Astrocyte of the spinal cord (primary cell): ENCODE results near the gene TOLLIP.

Experiments used
- DNase-seq: peaks from one replicate; pipeline ENCODE4 v3.0.0; 2011; ENCODE audit warnings: low read depth, low spot score
- H3K4me3 ChIP-seq: 2 replicates; pipeline ENCODE4 v1.5.1; 2011; ENCODE audit warnings: low read depth, mild to moderate bottlenecking, low read length, moderate library complexity
- in situ Hi-C: cut with HindIII; loops from 2 replicates; pipeline ENCODE4 v1.10.0; 2017; ENCODE audit warnings: low sequenced_read_pairs
- TF ChIP-seq, protein P1 (sequence below): IDR thresholded peaks from 2 replicates; pipeline ENCODE4 v1.5.1; 2012; ENCODE audit warnings: low read depth, mild to moderate bottlenecking, low read length, inconsistent platforms

The TOLLIP gene

DNA sequence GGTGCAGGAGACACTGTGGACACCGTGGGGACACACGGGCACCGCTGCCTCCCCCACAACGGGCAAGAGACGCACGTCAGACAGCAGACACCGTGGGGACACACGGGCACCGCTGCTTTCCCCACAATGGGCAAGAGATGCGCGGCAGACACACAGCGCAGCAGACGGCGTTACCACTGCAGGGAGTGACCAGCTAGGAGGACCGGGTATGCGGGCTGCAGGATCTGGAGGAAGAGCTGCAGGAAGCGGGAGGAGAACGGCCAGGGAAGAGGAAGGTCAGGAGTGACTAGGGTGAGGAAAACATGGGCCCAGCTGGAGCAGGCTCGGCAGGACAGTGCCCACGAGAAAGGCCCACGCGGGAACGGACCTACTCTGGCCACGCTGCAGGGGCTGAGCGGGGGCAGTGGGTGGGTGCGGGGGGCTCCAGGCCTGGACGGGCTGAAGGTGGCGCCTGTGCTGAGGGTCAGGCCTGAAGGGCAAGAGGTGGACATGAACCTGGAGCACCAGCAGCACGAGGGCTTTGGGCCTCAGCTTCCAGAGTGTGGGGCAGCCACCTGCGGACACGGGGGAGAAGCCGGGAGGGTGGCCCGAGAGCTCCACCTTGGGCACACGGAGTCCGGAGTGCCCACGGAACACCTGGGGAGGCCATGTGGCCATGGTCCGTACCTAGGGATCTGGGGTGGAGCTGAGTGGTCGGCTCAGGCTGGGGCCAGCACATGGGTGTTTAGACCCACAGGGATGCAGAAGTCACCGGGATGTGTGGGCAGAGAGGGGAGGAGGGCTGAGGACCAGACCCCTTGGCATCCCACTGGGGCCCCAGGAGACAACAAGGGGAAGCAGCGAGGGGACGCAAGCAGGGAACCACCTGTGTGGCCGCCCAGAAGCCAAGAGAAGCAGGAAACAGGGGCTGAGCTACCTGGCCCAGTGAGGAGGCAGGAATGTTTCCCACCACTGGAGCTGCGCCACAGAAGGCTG, 16.5 kb downstream of the TOLLIP start:
- in situ Hi-C loops = no loop called here
- TF ChIP-seq, protein P1, sequence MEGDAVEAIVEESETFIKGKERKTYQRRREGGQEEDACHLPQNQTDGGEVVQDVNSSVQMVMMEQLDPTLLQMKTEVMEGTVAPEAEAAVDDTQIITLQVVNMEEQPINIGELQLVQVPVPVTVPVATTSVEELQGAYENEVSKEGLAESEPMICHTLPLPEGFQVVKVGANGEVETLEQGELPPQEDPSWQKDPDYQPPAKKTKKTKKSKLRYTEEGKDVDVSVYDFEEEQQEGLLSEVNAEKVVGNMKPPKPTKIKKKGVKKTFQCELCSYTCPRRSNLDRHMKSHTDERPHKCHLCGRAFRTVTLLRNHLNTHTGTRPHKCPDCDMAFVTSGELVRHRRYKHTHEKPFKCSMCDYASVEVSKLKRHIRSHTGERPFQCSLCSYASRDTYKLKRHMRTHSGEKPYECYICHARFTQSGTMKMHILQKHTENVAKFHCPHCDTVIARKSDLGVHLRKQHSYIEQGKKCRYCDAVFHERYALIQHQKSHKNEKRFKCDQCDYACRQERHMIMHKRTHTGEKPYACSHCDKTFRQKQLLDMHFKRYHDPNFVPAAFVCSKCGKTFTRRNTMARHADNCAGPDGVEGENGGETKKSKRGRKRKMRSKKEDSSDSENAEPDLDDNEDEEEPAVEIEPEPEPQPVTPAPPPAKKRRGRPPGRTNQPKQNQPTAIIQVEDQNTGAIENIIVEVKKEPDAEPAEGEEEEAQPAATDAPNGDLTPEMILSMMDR = no peak
- H3K4me3 ChIP-seq = no peak overlapping the region
- no peak for DNase-seq

DNA sequence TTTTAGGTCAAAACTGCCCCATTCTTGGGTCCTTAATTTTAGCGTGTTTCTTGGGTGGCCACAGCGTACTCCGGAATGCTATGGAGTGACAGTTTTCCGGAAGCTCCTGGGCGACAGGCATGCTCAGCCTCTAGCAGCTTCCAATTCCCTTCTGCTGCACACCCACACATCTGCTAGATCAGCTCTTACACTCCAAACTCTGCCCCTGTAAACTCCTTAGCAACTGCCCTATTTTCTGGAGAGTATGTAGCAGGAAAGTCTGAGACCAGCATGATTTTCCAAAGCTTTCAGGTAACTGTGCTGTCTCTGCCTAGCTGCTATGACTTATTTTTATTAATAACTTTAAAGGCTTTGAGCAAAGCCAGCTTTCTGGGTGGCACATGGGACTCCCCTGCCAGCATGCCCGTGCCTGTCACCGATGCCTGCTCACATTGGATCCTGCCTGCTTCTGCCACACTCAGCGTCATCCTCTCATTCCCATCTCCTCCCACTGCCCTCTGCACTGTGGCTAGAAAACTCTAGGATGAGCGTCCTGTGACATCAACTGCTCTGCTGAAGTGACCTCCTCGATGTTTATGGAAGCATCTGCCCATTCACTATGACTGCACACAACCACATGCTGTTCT, 17.3 kb downstream of the TOLLIP start:
- H3K4me3 ChIP-seq = no peak overlapping the region
- TF ChIP-seq, protein P1 = no peak
- in situ Hi-C loops = no loop called here
- no peak for DNase-seq

GRCh38 chr11:1291295-1292017, 18.0 kb downstream of the TOLLIP start:
- DNase-seq = no peak
- H3K4me3 ChIP-seq = no peak overlapping the region
- in situ Hi-C loops = no loop called here
- TF ChIP-seq, protein P1 = no peak

DNA sequence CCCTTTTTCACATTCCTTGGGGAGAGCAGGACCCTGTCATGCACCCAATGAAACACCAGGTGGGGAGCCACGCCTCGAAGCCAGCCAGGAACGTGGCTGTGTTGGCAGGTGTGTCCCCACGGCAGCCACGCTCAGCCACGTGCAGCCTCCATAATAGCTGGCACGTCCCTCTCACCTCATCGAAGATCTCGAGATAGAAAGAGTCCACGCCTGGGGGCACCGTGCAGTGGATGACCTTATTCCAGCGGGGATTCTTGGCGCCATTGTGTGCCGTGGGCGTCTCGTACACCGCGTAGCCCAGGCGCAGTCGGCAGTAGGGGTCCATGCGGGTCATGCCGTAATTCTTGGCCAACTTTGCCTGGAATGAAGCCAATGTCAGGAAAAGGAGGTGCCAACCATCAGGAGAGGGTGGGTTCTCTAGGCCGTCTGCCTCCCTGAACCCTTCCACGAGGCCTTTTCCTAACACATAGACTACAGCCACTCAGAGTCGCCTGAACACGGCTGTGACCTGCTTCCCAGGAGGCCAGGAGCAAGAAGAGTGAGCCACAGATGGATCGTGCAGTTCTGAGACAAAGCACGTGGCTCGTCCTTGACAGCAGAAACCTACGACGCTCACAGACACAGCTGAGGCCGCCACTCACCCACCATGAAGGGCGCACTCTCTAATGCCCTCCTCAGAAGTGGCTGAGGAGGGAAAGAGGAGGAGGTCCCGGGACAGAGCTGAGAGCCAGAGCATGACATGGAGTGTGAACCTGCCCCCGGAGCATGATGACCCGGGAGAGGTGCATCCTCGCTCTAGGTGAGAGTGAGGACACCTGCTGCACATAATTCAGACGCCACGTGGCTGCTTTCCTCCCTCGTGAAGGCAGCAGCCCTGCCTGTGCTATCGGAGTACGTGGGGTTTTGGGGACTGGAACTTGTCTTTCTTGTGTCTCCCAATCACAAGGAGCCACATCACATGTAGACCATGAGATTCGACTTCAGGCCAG, 19.1 kb downstream of the TOLLIP start:
- in situ Hi-C loops = no loop called here
- TF ChIP-seq, protein P1 = no peak
- no peak overlapping the region for H3K4me3 ChIP-seq
- no peak for DNase-seq

DNA sequence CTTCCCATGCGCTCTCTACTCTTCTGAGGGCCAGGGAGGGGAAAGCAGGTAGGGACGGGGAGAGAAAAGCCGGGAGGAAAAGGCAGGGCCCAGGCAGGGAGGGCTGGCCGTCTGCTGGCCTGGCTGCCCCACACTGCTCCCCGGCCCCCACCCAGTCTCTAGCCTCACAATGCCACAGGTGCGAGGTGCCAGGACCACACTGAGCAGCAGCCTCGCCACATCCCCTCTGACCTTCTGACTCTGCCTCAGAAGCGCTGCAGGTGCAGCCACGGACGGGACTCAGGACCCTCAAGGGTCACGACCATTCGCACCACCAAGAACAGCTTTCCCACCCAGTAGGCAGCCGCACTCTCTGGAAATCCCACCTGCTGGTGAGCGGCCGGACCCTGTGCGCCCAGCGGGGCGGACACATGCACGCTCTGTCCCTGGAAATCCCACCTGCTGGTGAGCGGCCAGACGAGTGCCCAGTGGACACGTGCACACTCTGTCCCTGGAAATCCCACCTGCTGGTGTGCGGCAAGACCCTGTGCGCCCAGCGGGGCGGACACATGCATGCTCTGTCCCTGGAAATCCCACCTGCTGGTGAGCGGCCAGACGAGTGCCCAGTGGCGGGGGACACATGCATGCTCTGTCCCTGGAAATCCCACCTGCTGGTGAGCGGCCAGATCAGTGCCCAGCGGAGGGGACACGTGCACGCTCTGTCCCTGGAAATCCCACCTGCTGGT, 20.1 kb downstream of the TOLLIP start:
- in situ Hi-C loops = no loop called here
- TF ChIP-seq, protein P1 = no peak
- H3K4me3 ChIP-seq = no peak overlapping the region
- DNase-seq = no peak
